ENCODE data around the gene GALNT16. TPM values are rescaled to one million over a fixed set of nuclear protein-coding genes. Genes with fewer than 3 reads are reported as not detected.
A peak's percentile ranks its signal among the peaks of the same experiment; 100 is the strongest.

The GALNT16 gene
- polyA plus RNA-seq, 1 experiment = 1.3 TPM

- ChIA-PET POLR2A (no interaction called here), CTCF (no interaction called here)
- Histone ChIP-seq H3K27ac (ENCODE audit: low read depth, low read length) (peak overlapping the region; percentile 11), H3K27me3 (ENCODE audit: control insufficient read depth, insufficient read depth, low read length) (no peaks in the 10 kb centered on the region), H3K4me3 (ENCODE audit: low read depth, low read length) (no peak overlapping the region), H3K9me3 (ENCODE audit: control insufficient read depth, insufficient read depth, low read length) (peaks cover 3% of the 10 kb centered on the region)
- no peak for TF ChIP-seq CTCF (IDR thresholded peaks at IDR 0.05; ENCODE audit: low read depth, low read length)
- no peak for DNase-seq (ENCODE audit: low read depth, low spot score)
These were observed 59.0 kb downstream of the GALNT16 start for GRCh38 chr14:69318901-69319475.

- ChIA-PET CTCF (no interaction called here), POLR2A (no interaction called here)
- no peak for DNase-seq (ENCODE audit: low read depth, low spot score)
- no peak overlapping the region for H3K4me3 ChIP-seq (ENCODE audit: low read depth, low read length)
- H3K9me3 ChIP-seq (ENCODE audit: control insufficient read depth, insufficient read depth, low read length) = peaks cover 3% of the 10 kb centered on the region
- H3K27me3 ChIP-seq (ENCODE audit: control insufficient read depth, insufficient read depth, low read length) = no peaks in the 10 kb centered on the region
- TF ChIP-seq CTCF (IDR thresholded peaks at IDR 0.05; ENCODE audit: low read depth, low read length) = no peak
- H3K27ac ChIP-seq (ENCODE audit: low read depth, low read length) = no peak overlapping the region
These were observed 60.0 kb downstream of the GALNT16 start for GRCh38 chr14:69319911-69320310.

- DNase-seq (ENCODE audit: low read depth, low spot score) = no peak
- Histone ChIP-seq H3K9me3 (ENCODE audit: control insufficient read depth, insufficient read depth, low read length) (peaks cover 3% of the 10 kb centered on the region), H3K4me3 (ENCODE audit: low read depth, low read length) (no peak overlapping the region), H3K27me3 (ENCODE audit: control insufficient read depth, insufficient read depth, low read length) (peaks cover 6% of the 10 kb centered on the region), H3K27ac (ENCODE audit: low read depth, low read length) (no peak overlapping the region)
- POLR2A ChIA-PET = no interaction called here
- CTCF ChIA-PET = no interaction called here
- no peak for TF ChIP-seq CTCF (IDR thresholded peaks at IDR 0.05; ENCODE audit: low read depth, low read length)
These were observed 60.8 kb downstream of the GALNT16 start for GRCh38 chr14:69320581-69321365.

GRCh38 chr14:69321601-69322330 is 61.8 kb downstream of the GALNT16 start:
- Histone ChIP-seq H3K27me3 (ENCODE audit: control insufficient read depth, insufficient read depth, low read length) (peaks cover 7% of the 10 kb centered on the region), H3K9me3 (ENCODE audit: control insufficient read depth, insufficient read depth, low read length) (no peaks in the 10 kb centered on the region; the same call in 1 of the 2 replicates), H3K4me3 (ENCODE audit: low read depth, low read length) (no peak overlapping the region), H3K27ac (ENCODE audit: low read depth, low read length) (no peak overlapping the region)
- CTCF ChIA-PET = no interaction called here
- no peak for TF ChIP-seq CTCF (IDR thresholded peaks at IDR 0.05; ENCODE audit: low read depth, low read length)
- POLR2A ChIA-PET = no interaction called here
- no peak for DNase-seq (ENCODE audit: low read depth, low spot score)

Measured in AG04450 (cell line).